A549 (cell line): ENCODE results near the gene TRIM29. TPM values are rescaled to one million over a fixed set of nuclear protein-coding genes. Genes with fewer than 3 reads are reported as not detected.

Experiments used
- ATAC-seq, 2 experiments: fragments of 200-7000 bp in 1 of 2; fragments of >200 bp in 1 of 2; cut with Nextera tagmentation in 1 of 2; cut with Tn5 transposase in 1 of 2; 3 replicates each; pipeline versions ENCODE4 v1.8.0 to v1.9.1; 2018 to 2020; ENCODE audit warnings: mild to moderate bottlenecking in 1 of 2, moderate library complexity in 1 of 2
- CTCF ChIA-PET: fragments of 300-600 bp; sonication (Branson Sonifier 250); formaldehyde crosslinking; extraction: SDS; loops from one replicate; lab custom pipeline; 2021; ENCODE audit warnings: antibody characterized with exemption, inconsistent platforms; lab: Yijun Ruan, JAX
- POLR2A ChIA-PET: fragments of 350-600 bp; formaldehyde crosslinking; extraction: SDS; loops from one replicate; lab custom pipeline; 2021; ENCODE audit warnings: antibody characterized with exemption, inconsistent platforms; lab: Yijun Ruan, JAX
- DNase-seq, 2 experiments: peaks; one replicate each; pipeline versions ENCODE4 v3.0.0 to v3.0.0-alpha.2; 2011 to 2016; ENCODE audit warnings: low read depth in 1 of 2, low spot score in 1 of 2
- FAIRE-seq: peaks from 2 replicates; lab custom pipeline; 2011; peaks lifted over from hg19 to GRCh38; lab: Jason Lieb, UNC
- H3K27ac ChIP-seq, 2 experiments: fragments of >200 bp; sonication (Bioruptor Twin); formaldehyde crosslinking; 3 replicates each; pipeline ENCODE4 v1.5.1; 2016 to 2017
- H3K4me1 ChIP-seq: fragments of >200 bp; sonication (Bioruptor Twin); formaldehyde crosslinking; 3 replicates; pipeline ENCODE4 v1.6.1; 2016
- H3K4me2 ChIP-seq: fragments of >200 bp; sonication (Bioruptor Twin); formaldehyde crosslinking; 3 replicates; pipeline ENCODE4 v1.6.1; 2016
- H3K4me3 ChIP-seq: fragments of >200 bp; sonication (Bioruptor Twin); formaldehyde crosslinking; 3 replicates; pipeline ENCODE4 v1.5.1; 2016
- H3K9me3 ChIP-seq: fragments of >200 bp; sonication (Bioruptor Twin); formaldehyde crosslinking; 3 replicates; pipeline ENCODE4 v1.6.1; 2016
- CBX8 ChIP-seq: fragments of 200-600 bp; sonication (generic); IDR thresholded peaks from 2 replicates; pipeline ENCODE4 v1.6.1; 2016
- CEBPB ChIP-seq, 2 experiments: fragments of >200 bp in 1 of 2; sonication (Bioruptor Twin) in 1 of 2; formaldehyde crosslinking in 1 of 2; IDR thresholded peaks; 2 replicates each; pipeline ENCODE4 v1.6.1; 2012 to 2016
- CHD2 ChIP-seq: fragments of 150-350 bp; IDR thresholded peaks from 2 replicates; pipeline ENCODE4 v1.6.1; 2014; ENCODE audit warnings: low read length; ENCODE audit not compliant: partially characterized antibody
- EHMT2 ChIP-seq: fragments of 200-600 bp; sonication (generic); IDR thresholded peaks from 2 replicates; pipeline ENCODE4 v1.6.1; 2016; ENCODE audit warnings: antibody characterized with exemption, low read depth, mild to moderate bottlenecking, moderate library complexity
- ELK1 ChIP-seq: fragments of 150-350 bp; IDR thresholded peaks from 2 replicates; pipeline ENCODE4 v1.6.1; 2014; ENCODE audit warnings: low read depth, mild to moderate bottlenecking, low read length
- ESRRA ChIP-seq: fragments of 150-350 bp; IDR thresholded peaks from 2 replicates; pipeline ENCODE4 v1.6.1; 2014; ENCODE audit warnings: mild to moderate bottlenecking, low read length, borderline replicate concordance
- FOSL2 ChIP-seq, 2 experiments: fragments of 450-650 bp in 1 of 2; fragments of >200 bp in 1 of 2; sonication (Bioruptor Twin) in 1 of 2; formaldehyde crosslinking; IDR thresholded peaks; 2 replicates each; pipeline versions ENCODE4 v1.5.0 to v1.6.1; 2016 to 2020; ENCODE audit warnings: mild to moderate bottlenecking in 1 of 2, moderate library complexity in 1 of 2
- HDAC2 ChIP-seq: fragments of 200-600 bp; sonication (generic); IDR thresholded peaks from 2 replicates; pipeline ENCODE4 v1.6.1; 2016
- HOXB5 ChIP-seq: fragments of 250-450 bp; sonication (Bioruptor Pico); IDR thresholded peaks from 2 replicates; pipeline ENCODE4 v1.5.0; 2020; ENCODE audit warnings: mild to moderate bottlenecking, moderate library complexity
- JUNB ChIP-seq: fragments of >200 bp; sonication (Bioruptor Twin); formaldehyde crosslinking; IDR thresholded peaks from 2 replicates; pipeline ENCODE4 v1.6.1; 2016
- KDM1A ChIP-seq: fragments of 200-600 bp; sonication (generic); IDR thresholded peaks from 2 replicates; pipeline ENCODE4 v1.6.1; 2016; ENCODE audit warnings: low read depth, mild to moderate bottlenecking
- KDM5A ChIP-seq: fragments of 200-600 bp; sonication (generic); IDR thresholded peaks from 2 replicates; pipeline ENCODE4 v1.6.1; 2016; ENCODE audit warnings: antibody characterized with exemption, mild to moderate bottlenecking
- MAFK ChIP-seq: fragments of 450-650 bp; IDR thresholded peaks from 2 replicates; pipeline ENCODE4 v1.6.1; 2014; ENCODE audit not compliant: partially characterized antibody
- NPAS2 ChIP-seq: fragments of 250-450 bp; sonication (Bioruptor Pico); IDR thresholded peaks from 2 replicates; pipeline ENCODE4 v1.8.0; 2022; ENCODE audit warnings: mild to moderate bottlenecking, moderate library complexity, borderline replicate concordance
- NR3C1 ChIP-seq: fragments of >200 bp; sonication (Bioruptor Twin); formaldehyde crosslinking; IDR thresholded peaks from 3 replicates; pipeline ENCODE4 v1.6.1; 2017
- POLR2AphosphoS2 ChIP-seq: conservative IDR thresholded peaks from 2 replicates; pipeline ENCODE4 v1.6.1; 2012; ENCODE audit warnings: low read length, improper control_type of control experiment, inconsistent platforms
- RFX5 ChIP-seq: fragments of 450-650 bp; IDR thresholded peaks from 2 replicates; pipeline ENCODE4 v1.7.1; 2014; ENCODE audit warnings: antibody characterized with exemption, mild to moderate bottlenecking, moderate library complexity
- RNF2 ChIP-seq: fragments of 200-600 bp; sonication (generic); IDR thresholded peaks from 2 replicates; pipeline ENCODE4 v1.6.1; 2016; ENCODE audit warnings: low read depth, mild to moderate bottlenecking, antibody characterized with exemption, moderate library complexity, borderline replicate concordance
- SMC3 ChIP-seq: fragments of >200 bp; sonication (Bioruptor Twin); formaldehyde crosslinking; IDR thresholded peaks from 3 replicates; pipeline ENCODE4 v1.6.1; 2018; ENCODE audit warnings: inconsistent platforms
- TFCP2L1 ChIP-seq: fragments of 250-450 bp; sonication (Bioruptor Pico); IDR thresholded peaks from 2 replicates; pipeline ENCODE4 v1.5.0; 2021; ENCODE audit warnings: mild to moderate bottlenecking
- TP53 ChIP-seq: fragments of 250-450 bp; sonication (Bioruptor Pico); IDR thresholded peaks from 2 replicates; pipeline ENCODE4 v1.5.0; 2021; ENCODE audit warnings: mild to moderate bottlenecking, moderate library complexity
- ZC3H11A ChIP-seq: fragments of 450-650 bp; IDR thresholded peaks from 2 replicates; pipeline ENCODE4 v1.6.1; 2014; ENCODE audit warnings: antibody characterized with exemption, mild to moderate bottlenecking
- ZFP36 ChIP-seq: fragments of 450-650 bp; IDR thresholded peaks from 2 replicates; pipeline ENCODE4 v1.6.1; 2014; ENCODE audit warnings: borderline replicate concordance; ENCODE audit not compliant: partially characterized antibody
- ZNF302 ChIP-seq: fragments of 250-450 bp; sonication (Bioruptor Pico); IDR thresholded peaks from 2 replicates; pipeline ENCODE4 v1.9.0; 2021; ENCODE audit warnings: inconsistent platforms, mild to moderate bottlenecking, moderate library complexity
- WGBS: methylation state at CpG from one replicate; pipeline ENCODE4 v1.1.6; 2017; ENCODE audit errors: missing lambda C conversion rate; 5-methylcytosine and 5-hydroxymethylcytosine counted together
- polyA plus RNA-seq, 4 experiments: library from polyadenylated mRNA; depleted of rRNA in 3 of 4; stranded (reverse); fragments of >200 nt; fragmentation: RNase III in 1 of 4; extraction: RNeasy Plus Mini Kit Qiagen cat#74134 plus additional on column Dnase treatment in 1 of 4; gene quantifications; 2 replicates in 3 of 4; 3 replicates in 1 of 4; pipeline ENCODE4 v1.2.3, GENCODE V29; 2011 to 2017
- TF ChIP-seq, protein P1 (sequence below): fragments of 200-600 bp; sonication (generic); IDR thresholded peaks from 2 replicates; pipeline ENCODE4 v1.6.1; 2016; ENCODE audit warnings: antibody characterized with exemption, mild to moderate bottlenecking, moderate library complexity
- TF ChIP-seq, protein P2 (sequence below): fragments of 450-650 bp; IDR thresholded peaks from 2 replicates; pipeline ENCODE4 v1.6.1; 2014; ENCODE audit warnings: antibody characterized with exemption
- TF ChIP-seq, protein P3 (sequence below): fragments of >200 bp; sonication (Bioruptor Twin); formaldehyde crosslinking; IDR thresholded peaks from 3 replicates; pipeline ENCODE4 v1.5.1; 2016

Gene TRIM29
- polyA plus RNA-seq, 2 of the 4 experiments (the other 2 are of a cell fraction) = 2.7 to 3.6 TPM

- ChIA-PET CTCF (interaction anchor here (0.9 to 1.2 kb wide), 2 partner anchors 8 to 140 kb away, joined by 3 to 5 read pairs; no protein-coding TSS in a partner anchor), POLR2A (no interaction called here)
- no peak overlapping the region for H3K27ac ChIP-seq
- TF ChIP-seq ELK1 (no peak), MAFK (no peak), TP53 (CRISPR knock-in tag) (no peak), HOXB5 (no peak), EHMT2 (no peak), RFX5 (no peak), RNF2 (no peak), ESRRA (no peak)
- TF ChIP-seq, protein P1, sequence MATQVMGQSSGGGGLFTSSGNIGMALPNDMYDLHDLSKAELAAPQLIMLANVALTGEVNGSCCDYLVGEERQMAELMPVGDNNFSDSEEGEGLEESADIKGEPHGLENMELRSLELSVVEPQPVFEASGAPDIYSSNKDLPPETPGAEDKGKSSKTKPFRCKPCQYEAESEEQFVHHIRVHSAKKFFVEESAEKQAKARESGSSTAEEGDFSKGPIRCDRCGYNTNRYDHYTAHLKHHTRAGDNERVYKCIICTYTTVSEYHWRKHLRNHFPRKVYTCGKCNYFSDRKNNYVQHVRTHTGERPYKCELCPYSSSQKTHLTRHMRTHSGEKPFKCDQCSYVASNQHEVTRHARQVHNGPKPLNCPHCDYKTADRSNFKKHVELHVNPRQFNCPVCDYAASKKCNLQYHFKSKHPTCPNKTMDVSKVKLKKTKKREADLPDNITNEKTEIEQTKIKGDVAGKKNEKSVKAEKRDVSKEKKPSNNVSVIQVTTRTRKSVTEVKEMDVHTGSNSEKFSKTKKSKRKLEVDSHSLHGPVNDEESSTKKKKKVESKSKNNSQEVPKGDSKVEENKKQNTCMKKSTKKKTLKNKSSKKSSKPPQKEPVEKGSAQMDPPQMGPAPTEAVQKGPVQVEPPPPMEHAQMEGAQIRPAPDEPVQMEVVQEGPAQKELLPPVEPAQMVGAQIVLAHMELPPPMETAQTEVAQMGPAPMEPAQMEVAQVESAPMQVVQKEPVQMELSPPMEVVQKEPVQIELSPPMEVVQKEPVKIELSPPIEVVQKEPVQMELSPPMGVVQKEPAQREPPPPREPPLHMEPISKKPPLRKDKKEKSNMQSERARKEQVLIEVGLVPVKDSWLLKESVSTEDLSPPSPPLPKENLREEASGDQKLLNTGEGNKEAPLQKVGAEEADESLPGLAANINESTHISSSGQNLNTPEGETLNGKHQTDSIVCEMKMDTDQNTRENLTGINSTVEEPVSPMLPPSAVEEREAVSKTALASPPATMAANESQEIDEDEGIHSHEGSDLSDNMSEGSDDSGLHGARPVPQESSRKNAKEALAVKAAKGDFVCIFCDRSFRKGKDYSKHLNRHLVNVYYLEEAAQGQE = no peak
- TF ChIP-seq, protein P2, sequence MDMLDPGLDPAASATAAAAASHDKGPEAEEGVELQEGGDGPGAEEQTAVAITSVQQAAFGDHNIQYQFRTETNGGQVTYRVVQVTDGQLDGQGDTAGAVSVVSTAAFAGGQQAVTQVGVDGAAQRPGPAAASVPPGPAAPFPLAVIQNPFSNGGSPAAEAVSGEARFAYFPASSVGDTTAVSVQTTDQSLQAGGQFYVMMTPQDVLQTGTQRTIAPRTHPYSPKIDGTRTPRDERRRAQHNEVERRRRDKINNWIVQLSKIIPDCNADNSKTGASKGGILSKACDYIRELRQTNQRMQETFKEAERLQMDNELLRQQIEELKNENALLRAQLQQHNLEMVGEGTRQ = no peak
- TF ChIP-seq, protein P3, sequence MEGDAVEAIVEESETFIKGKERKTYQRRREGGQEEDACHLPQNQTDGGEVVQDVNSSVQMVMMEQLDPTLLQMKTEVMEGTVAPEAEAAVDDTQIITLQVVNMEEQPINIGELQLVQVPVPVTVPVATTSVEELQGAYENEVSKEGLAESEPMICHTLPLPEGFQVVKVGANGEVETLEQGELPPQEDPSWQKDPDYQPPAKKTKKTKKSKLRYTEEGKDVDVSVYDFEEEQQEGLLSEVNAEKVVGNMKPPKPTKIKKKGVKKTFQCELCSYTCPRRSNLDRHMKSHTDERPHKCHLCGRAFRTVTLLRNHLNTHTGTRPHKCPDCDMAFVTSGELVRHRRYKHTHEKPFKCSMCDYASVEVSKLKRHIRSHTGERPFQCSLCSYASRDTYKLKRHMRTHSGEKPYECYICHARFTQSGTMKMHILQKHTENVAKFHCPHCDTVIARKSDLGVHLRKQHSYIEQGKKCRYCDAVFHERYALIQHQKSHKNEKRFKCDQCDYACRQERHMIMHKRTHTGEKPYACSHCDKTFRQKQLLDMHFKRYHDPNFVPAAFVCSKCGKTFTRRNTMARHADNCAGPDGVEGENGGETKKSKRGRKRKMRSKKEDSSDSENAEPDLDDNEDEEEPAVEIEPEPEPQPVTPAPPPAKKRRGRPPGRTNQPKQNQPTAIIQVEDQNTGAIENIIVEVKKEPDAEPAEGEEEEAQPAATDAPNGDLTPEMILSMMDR = no peak
- no peak overlapping the region for H3K4me2 ChIP-seq
- no peak for FAIRE-seq
- 35% methylated on average over 1 of the region's 1 CpG for WGBS
- no peak overlapping the region for H3K4me3 ChIP-seq
- no peak for ATAC-seq
- H3K4me1 ChIP-seq = no peaks in the 10 kb centered on the region
- no peak for DNase-seq
- peaks cover 13% of the 10 kb centered on the region for H3K9me3 ChIP-seq
Observed at GRCh38 chr11:120160436-120160835, 22.5 kb upstream of the TRIM29 start.

DNA sequence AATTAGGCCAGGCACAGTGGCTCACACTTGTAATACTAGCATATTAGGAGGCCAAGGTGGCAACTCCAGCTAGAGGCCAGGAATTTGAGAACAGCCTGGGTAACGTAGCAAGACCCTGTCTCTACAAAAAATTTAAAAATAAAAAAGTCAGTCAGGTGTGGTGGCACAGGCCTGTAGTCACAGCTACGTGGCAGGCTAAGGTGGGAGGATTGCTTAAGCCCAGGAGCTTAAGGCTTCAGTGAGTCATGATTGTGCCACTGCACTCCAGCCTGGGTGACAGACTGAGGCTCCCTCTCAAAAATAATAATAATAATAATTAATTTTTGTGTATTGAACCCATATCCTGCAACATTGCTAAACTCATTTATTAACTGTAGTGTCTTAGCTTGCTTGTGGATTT is 15.3 kb upstream of the TRIM29 start:
- 18% methylated on average over 2 of the region's 2 CpGs for WGBS
- TF ChIP-seq TFCP2L1 (CRISPR knock-in tag) (no peak), POLR2AphosphoS2 (no peak)
- TF ChIP-seq, protein P2 = no peak
- Histone ChIP-seq H3K27ac (no peak overlapping the region), H3K9me3 (no peaks in the 10 kb centered on the region; the same call in 2 of the 3 replicates), H3K4me1 (no peaks in the 10 kb centered on the region), H3K4me2 (no peak overlapping the region), H3K4me3 (no peak overlapping the region)
- no peak for FAIRE-seq
- ChIA-PET POLR2A (no interaction called here), CTCF (no interaction called here)
- DNase-seq = no peak
- ATAC-seq = no peak

GRCh38 chr11:120151536-120151935 is 13.6 kb upstream of the TRIM29 start:
- no peak overlapping the region for H3K27ac ChIP-seq
- WGBS = 7% methylated on average over 1 of the region's 1 CpG
- no peak overlapping the region for H3K4me2 ChIP-seq
- H3K4me1 ChIP-seq = no peaks in the 10 kb centered on the region
- ChIA-PET CTCF (interaction anchor here (0.7 to 1.6 kb wide), 2 partner anchors 17 to 43 kb away, joined by 3 read pairs; no protein-coding TSS in a partner anchor), POLR2A (no interaction called here)
- no peak for ATAC-seq
- no peaks in the 10 kb centered on the region; the same call in 2 of the 3 replicates for H3K9me3 ChIP-seq
- no peak overlapping the region for H3K4me3 ChIP-seq
- FAIRE-seq = no peak
- DNase-seq = no peak
- TF ChIP-seq NPAS2 (CRISPR knock-in tag) = no peak
- TF ChIP-seq CEBPB (IDR thresholded peaks at IDR 0.05) = no peak
- TF ChIP-seq ZC3H11A = no peak
- no peak for TF ChIP-seq HDAC2
- TF ChIP-seq FOSL2 (IDR thresholded peaks at IDR 0.05) = no peak
- no peak for TF ChIP-seq FOSL2 (CRISPR knock-in tag; IDR thresholded peaks at IDR 0.05)
- no peak for TF ChIP-seq KDM5A
- TF ChIP-seq ZFP36 = no peak
- TF ChIP-seq CBX8 = no peak
- TF ChIP-seq NR3C1 = no peak
- TF ChIP-seq JUNB = no peak
- no peak for TF ChIP-seq ZNF302 (CRISPR knock-in tag)
- TF ChIP-seq RFX5 = no peak
- no peak for TF ChIP-seq KDM1A
- no peak for TF ChIP-seq CHD2
- TF ChIP-seq SMC3 = no peak
